ENCODE measurements around the gene MAML1. TPM values are rescaled to one million over a fixed set of nuclear protein-coding genes. Genes with fewer than 3 reads are reported as not detected.

Gene MAML1
- total RNA-seq, 1 donor from 2014 or later, result 26.0 TPM

GRCh38 chr5:179795049-179795862 lies 62.6 kb downstream of the MAML1 start:
- FAIRE-seq, result no peak
- Histone ChIP-seq H3K4me1 (ENCODE audit: insufficient read depth, low read length) (peaks cover 15% of the 10 kb centered on the region), H3K79me2 (ENCODE audit: insufficient read depth, low read length) (no peaks in the 10 kb centered on the region), H3K4me2 (ENCODE audit: low read length) (peak overlapping the region; percentile 88), H3K27ac (ENCODE audit: low read depth, low read length) (no peak overlapping the region), H3K36me3 (ENCODE audit: insufficient read depth, low read length) (no peaks in the 10 kb centered on the region), H3K27me3 (ENCODE audit: insufficient read depth, low read length) (no peaks in the 10 kb centered on the region), H3K4me3 (ENCODE audit: insufficient read depth, low read depth, low read length) (peak overlapping the region; percentile 50), H4K20me1 (ENCODE audit: insufficient read depth, low read length) (peaks cover 23% of the 10 kb centered on the region), H3K9me3 (ENCODE audit: insufficient read depth, low read depth, low read length) (no peaks in the 10 kb centered on the region), H3K9ac (ENCODE audit: low read length) (peak overlapping the region; percentile 31), H2AFZ (ENCODE audit: low read depth, low read length) (no peak overlapping the region)
- Mint-ChIP-seq H3K4me3 (ENCODE audit: unreplicated experiment) (peak overlapping the region; percentile 68), H3K9me3 (ENCODE audit: unreplicated experiment) (no peaks in the 10 kb centered on the region), H3K27ac (ENCODE audit: unreplicated experiment) (peak overlapping the region; percentile 53), H3K36me3 (ENCODE audit: low read depth, unreplicated experiment) (peaks cover 10% of the 10 kb centered on the region), H3K4me1 (ENCODE audit: low read depth, unreplicated experiment) (peaks cover 5% of the 10 kb centered on the region), H3K27me3 (ENCODE audit: low read depth, unreplicated experiment) (no peaks in the 10 kb centered on the region)
- TF ChIP-seq, protein P1, sequence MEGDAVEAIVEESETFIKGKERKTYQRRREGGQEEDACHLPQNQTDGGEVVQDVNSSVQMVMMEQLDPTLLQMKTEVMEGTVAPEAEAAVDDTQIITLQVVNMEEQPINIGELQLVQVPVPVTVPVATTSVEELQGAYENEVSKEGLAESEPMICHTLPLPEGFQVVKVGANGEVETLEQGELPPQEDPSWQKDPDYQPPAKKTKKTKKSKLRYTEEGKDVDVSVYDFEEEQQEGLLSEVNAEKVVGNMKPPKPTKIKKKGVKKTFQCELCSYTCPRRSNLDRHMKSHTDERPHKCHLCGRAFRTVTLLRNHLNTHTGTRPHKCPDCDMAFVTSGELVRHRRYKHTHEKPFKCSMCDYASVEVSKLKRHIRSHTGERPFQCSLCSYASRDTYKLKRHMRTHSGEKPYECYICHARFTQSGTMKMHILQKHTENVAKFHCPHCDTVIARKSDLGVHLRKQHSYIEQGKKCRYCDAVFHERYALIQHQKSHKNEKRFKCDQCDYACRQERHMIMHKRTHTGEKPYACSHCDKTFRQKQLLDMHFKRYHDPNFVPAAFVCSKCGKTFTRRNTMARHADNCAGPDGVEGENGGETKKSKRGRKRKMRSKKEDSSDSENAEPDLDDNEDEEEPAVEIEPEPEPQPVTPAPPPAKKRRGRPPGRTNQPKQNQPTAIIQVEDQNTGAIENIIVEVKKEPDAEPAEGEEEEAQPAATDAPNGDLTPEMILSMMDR (IDR thresholded peaks at IDR 0.05; ENCODE audit: insufficient read depth, low read depth, low read length), result no peak
- no peak for TF ChIP-seq EZH2 (IDR thresholded peaks at IDR 0.05; ENCODE audit: insufficient read depth, low read length)
- DNase-seq (ENCODE audit: low read depth), result no peak

DNA sequence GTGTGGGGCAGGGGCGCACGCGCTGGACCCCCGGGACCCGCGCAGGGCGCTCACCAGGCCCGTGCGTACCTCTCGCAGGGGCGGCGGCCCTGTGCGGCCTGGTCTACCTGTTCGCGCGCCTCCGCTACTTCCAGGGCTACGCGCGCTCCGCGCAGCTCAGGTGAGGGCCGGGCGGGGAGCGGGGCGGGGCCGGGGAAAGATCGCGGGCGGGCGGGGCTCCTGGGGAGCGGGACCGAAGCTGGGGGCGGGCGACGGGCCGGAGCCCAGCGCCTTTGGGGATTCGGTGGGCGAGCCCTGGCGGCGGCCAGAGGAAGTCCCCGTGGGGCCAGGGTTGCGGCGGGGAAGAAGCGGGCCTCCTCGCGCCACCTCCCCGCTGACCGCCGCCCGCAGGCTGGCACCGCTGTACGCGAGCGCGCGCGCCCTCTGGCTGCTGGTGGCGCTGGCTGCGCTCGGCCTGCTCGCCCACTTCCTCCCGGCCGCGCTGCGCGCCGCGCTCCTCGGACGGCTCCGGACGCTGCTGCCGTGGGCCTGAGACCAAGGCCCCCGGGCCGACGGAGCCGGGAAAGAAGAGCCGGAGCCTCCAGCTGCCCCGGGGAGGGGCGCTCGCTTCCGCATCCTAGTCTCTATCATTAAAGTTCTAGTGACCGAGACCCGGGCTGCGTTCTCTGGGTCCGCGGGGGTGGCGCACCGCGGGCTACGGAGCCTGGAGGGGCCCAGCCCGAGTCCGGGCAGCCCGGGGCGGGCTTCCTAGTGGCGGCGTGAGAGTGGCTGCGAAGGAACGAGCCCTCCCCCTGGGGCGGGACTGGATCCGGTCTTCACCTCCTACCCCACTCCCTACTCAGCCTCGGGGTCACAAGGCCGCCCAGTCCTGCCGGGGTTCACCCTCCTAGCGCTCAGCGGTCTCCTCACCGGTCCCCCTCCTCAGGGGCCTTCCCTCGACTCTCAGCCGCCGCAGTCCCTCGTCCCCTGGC lies 63.5 kb downstream of the MAML1 start:
- Mint-ChIP-seq H3K9me3 (ENCODE audit: unreplicated experiment) (no peaks in the 10 kb centered on the region), H3K27me3 (ENCODE audit: low read depth, unreplicated experiment) (no peaks in the 10 kb centered on the region), H3K4me3 (ENCODE audit: unreplicated experiment) (peak overlapping the region; percentile 50), H3K4me1 (ENCODE audit: low read depth, unreplicated experiment) (peaks cover 5% of the 10 kb centered on the region), H3K27ac (ENCODE audit: unreplicated experiment) (no peak overlapping the region), H3K36me3 (ENCODE audit: low read depth, unreplicated experiment) (peaks cover 10% of the 10 kb centered on the region)
- Histone ChIP-seq H3K36me3 (ENCODE audit: insufficient read depth, low read length) (no peaks in the 10 kb centered on the region), H3K9ac (ENCODE audit: low read length) (peak overlapping the region; percentile 66), H4K20me1 (ENCODE audit: insufficient read depth, low read length) (peaks cover 30% of the 10 kb centered on the region), H3K4me1 (ENCODE audit: insufficient read depth, low read length) (peaks cover 15% of the 10 kb centered on the region), H3K27me3 (ENCODE audit: insufficient read depth, low read length) (no peaks in the 10 kb centered on the region), H3K4me3 (ENCODE audit: insufficient read depth, low read depth, low read length) (peak overlapping the region; percentile 55), H3K9me3 (ENCODE audit: insufficient read depth, low read depth, low read length) (no peaks in the 10 kb centered on the region), H3K4me2 (ENCODE audit: low read length) (peak overlapping the region; percentile 88), H3K27ac (ENCODE audit: low read depth, low read length) (peak overlapping the region; percentile 12), H3K79me2 (ENCODE audit: insufficient read depth, low read length) (no peaks in the 10 kb centered on the region), H2AFZ (ENCODE audit: low read depth, low read length) (peak overlapping the region; percentile 63)
- TF ChIP-seq, protein P1 (IDR thresholded peaks at IDR 0.05; ENCODE audit: insufficient read depth, low read depth, low read length), result peak; percentile 13
- no peak for TF ChIP-seq EZH2 (IDR thresholded peaks at IDR 0.05; ENCODE audit: insufficient read depth, low read length)
- DNase-seq (ENCODE audit: low read depth), result peak; percentile 65
- FAIRE-seq, result no peak

Data from astrocyte (in vitro differentiated cells and primary cell).